MM.1S (cell line): ENCODE results near the gene KDM7A.

Experiments
- CTCF ChIP-seq: fragments of 300-600 bp; sonication (generic); IDR thresholded peaks from 2 replicates; pipeline ENCODE4 v1.5.1; 2016; ENCODE audit warnings: antibody characterized with exemption, low read length, mixed read lengths
- EZH2 ChIP-seq: fragments of 300-600 bp; sonication (generic); optimal IDR thresholded peaks from 2 replicates; pipeline ENCODE3; 2017; ENCODE audit warnings: low read depth, mild to moderate bottlenecking, antibody characterized with exemption, low read length, mixed read lengths
- EZH2phosphoT487 ChIP-seq: fragments of 300-600 bp; sonication (generic); IDR thresholded peaks from 2 replicates; pipeline ENCODE4 v1.6.1; 2018; ENCODE audit warnings: antibody characterized with exemption, low read length

GRCh38 chr7:140061607-140061930, 115.2 kb downstream of the KDM7A start:
- TF ChIP-seq CTCF (no peak), EZH2 (no peak), EZH2phosphoT487 (no peak)
